HG03135 (cell line): ENCODE measurements around the gene ABCC8.

Experiments used
- ATAC-seq: cut with Tn5 transposase; IDR thresholded peaks from one replicate; pipeline ENCODE4 v1.9.1; 2021; ENCODE audit warnings: mild to moderate bottlenecking, moderate library complexity; ENCODE audit not compliant: unreplicated experiment

Gene ABCC8

DNA sequence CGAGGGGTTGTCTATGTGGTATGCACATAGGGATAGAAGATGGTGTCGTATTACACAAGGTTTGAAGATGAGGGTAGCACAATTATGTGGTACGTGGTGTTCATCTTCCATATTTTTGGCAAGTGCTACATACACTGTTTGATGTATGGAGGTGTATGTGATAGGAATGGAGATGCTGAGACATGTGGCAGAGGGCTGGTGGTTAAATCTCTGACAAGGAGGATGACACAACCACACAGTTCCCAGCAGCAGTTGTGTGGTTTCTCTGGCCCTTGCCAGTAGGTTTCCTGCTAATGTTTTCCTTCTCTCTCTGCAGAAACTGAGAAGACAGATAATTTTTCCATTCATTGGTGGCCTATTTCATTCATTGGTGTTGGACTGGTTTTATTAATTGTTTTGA lies 108.1 kb downstream of the ABCC8 start:
- ATAC-seq: no peak

DNA sequence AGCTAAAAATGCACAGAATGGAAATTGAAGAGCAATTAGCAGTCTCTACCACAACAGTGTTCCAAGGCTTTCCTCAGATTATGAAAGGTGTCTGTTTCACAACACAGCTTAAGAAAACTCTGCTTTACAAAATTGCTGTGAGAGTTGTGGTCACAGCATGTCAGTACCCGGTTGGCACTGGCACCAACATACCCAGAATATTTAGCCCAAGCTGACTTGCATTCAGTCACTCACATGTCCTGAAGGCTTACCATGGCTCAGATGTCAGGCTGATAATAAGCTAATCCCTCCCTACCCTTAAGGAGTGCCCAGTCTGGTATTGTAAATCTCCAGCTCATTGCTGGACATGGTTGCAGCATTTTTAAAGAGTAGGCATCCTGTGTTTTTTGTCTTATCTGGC lies 110.2 kb downstream of the ABCC8 start:
- ATAC-seq: no peak

- no peak for ATAC-seq
Measured at GRCh38 chr11:17354601-17354991, 122.0 kb downstream of the ABCC8 start.

GRCh38 chr11:17353821-17354600 lies 122.6 kb downstream of the ABCC8 start:
- no peak for ATAC-seq

DNA sequence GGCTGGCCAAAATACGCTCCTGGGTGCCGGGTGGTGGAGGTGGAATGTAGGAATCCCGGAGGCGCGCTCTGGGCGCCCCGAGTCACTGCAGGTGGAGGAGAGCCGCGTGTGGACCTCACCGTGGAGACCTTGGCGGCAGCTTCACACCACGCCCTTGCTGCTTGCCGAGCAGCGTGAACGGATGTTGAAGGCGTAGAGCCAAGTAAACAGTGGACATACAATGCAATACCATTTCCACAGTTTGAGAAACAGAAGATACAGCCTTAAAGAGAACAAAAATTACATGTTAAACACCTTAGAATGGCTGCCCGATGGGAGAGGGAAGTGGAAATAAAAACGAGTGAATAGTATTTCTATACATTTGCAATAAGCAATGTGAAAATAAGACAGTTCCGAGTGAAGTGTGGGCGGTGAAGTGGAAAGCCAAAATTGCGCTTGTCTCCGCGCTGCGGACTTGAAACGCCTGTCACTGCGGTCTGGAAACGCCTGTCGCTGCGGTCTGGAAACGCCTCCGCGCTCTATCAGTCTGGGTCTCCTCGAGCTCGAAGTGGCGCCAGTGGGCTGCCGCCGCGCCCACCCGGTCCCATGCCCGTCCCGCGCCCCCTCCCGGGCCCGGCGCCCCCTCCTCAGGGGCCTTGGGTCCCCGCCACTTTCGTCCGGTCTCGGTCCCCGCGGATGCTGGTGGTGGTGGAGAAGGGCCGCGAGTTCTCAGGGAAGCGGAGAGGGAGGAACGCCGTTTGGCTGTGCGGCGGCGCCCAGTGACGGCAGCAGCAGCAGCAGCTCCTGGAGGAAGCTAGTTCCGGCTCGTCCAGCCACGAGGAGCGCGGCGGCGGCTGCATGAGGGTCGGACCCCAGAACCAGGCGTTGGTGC lies 123.5 kb downstream of the ABCC8 start:
- peak; percentile 46 for ATAC-seq

- ATAC-seq: peak; percentile 38
Measured at GRCh38 chr11:17351510-17352176, 125.0 kb downstream of the ABCC8 start, which contains the start of gene NCR3LG1. Gene NCR3LG1, plus strand, starts transcription at chr11:17351800. Its CDS starts 170 bp downstream, at chr11:17351970.

GRCh38 chr11:17351172-17351509 lies 125.5 kb downstream of the ABCC8 start:
- ATAC-seq: no peak

- ATAC-seq: no peak
Measured at GRCh38 chr11:17350455-17351171, 126.0 kb downstream of the ABCC8 start.

GRCh38 chr11:17347676-17348075 lies 129.0 kb downstream of the ABCC8 start:
- no peak for ATAC-seq

DNA sequence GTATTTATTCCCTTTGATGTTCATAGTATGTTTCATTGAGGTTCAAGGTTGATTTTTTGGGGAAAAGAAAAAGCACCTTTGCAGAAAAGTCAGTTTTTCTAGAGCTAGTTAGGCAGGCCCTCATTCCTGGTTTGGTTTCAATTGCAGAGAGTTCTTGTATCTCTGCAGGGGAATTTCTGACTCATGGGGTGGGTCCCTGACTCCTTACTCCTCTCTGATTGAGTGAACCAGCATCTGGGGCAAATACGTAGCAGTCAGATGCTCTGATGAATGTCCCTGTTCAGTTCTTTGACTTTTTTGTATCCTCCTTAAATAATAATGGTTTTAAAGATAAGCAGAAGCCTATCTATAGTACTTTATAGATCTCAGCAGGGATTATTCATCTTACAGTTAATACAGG lies 132.7 kb downstream of the ABCC8 start:
- no peak for ATAC-seq

DNA sequence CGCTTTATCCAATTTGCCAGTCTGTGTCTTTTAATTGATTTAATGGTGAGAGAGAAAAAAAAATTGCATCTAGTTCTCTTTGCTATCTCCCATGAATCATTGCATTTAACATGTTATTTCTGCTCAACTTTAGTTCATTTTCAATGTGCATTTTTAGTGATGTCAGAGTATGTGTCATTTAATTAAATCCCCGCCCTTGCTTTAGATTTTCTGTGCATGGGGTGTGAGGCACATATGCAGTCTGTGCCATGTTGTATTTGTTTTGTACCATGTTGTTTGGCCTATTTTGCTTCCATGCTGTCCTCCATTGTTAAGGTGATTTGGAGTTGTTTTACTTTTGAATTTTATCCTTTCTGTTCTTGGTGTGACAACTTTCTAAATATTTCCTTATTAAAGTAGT lies 133.4 kb downstream of the ABCC8 start:
- no peak for ATAC-seq
